ENCODE data around the gene DOC2A. TPM values are rescaled to one million over a fixed set of nuclear protein-coding genes. Genes with fewer than 3 reads are reported as not detected.
"Not testable (repeated sequence)": the region's sequence is repeated elsewhere in the genome, so short reads cannot be mapped to it uniquely, and the experiment has no call there.

DOC2A gene
- total RNA-seq, 1 experiment from 2014 or later: 3.2 TPM

GRCh38 chr16:30041841-30042240, 31.0 kb upstream of the DOC2A start:
- Histone ChIP-seq H3K9me3 (ENCODE audit: control insufficient read depth, insufficient read depth, low read depth, low read length) (no peaks in the 10 kb centered on the region), H3K27me3 (ENCODE audit: control insufficient read depth, insufficient read depth, low read length) (no peaks in the 10 kb centered on the region), H3K4me1 (ENCODE audit: control insufficient read depth, insufficient read depth, low read length) (no peaks in the 10 kb centered on the region), H3K27ac (ENCODE audit: low read length) (no peak overlapping the region), H3K4me3 (ENCODE audit: low read depth in 2 of 2, low read length in 2 of 2) (no peak overlapping the region), H3K36me3 (ENCODE audit: control insufficient read depth, insufficient read depth, low read length) (no peaks in the 10 kb centered on the region)
- no peak for DNase-seq (ENCODE audit: low read depth, low spot score)
- intact Hi-C loops (cut with micrococcal nuclease; ENCODE audit: unreplicated experiment) (no loop called here), in situ Hi-C loops (cut with HindIII; ENCODE audit: low pct_unique_long_range_greater_than_20kb, low sequenced_read_pairs) (no loop called here)
- TF ChIP-seq POLR2AphosphoS5 (IDR thresholded peaks at IDR 0.05; ENCODE audit: low read depth, low read length): no peak
- TF ChIP-seq, protein P1, sequence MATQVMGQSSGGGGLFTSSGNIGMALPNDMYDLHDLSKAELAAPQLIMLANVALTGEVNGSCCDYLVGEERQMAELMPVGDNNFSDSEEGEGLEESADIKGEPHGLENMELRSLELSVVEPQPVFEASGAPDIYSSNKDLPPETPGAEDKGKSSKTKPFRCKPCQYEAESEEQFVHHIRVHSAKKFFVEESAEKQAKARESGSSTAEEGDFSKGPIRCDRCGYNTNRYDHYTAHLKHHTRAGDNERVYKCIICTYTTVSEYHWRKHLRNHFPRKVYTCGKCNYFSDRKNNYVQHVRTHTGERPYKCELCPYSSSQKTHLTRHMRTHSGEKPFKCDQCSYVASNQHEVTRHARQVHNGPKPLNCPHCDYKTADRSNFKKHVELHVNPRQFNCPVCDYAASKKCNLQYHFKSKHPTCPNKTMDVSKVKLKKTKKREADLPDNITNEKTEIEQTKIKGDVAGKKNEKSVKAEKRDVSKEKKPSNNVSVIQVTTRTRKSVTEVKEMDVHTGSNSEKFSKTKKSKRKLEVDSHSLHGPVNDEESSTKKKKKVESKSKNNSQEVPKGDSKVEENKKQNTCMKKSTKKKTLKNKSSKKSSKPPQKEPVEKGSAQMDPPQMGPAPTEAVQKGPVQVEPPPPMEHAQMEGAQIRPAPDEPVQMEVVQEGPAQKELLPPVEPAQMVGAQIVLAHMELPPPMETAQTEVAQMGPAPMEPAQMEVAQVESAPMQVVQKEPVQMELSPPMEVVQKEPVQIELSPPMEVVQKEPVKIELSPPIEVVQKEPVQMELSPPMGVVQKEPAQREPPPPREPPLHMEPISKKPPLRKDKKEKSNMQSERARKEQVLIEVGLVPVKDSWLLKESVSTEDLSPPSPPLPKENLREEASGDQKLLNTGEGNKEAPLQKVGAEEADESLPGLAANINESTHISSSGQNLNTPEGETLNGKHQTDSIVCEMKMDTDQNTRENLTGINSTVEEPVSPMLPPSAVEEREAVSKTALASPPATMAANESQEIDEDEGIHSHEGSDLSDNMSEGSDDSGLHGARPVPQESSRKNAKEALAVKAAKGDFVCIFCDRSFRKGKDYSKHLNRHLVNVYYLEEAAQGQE (IDR thresholded peaks at IDR 0.05; ENCODE audit: insufficient read depth in 1 of 2, low read depth in 2 of 2, low read length in 1 of 2): no peak
- TF ChIP-seq, protein P2, sequence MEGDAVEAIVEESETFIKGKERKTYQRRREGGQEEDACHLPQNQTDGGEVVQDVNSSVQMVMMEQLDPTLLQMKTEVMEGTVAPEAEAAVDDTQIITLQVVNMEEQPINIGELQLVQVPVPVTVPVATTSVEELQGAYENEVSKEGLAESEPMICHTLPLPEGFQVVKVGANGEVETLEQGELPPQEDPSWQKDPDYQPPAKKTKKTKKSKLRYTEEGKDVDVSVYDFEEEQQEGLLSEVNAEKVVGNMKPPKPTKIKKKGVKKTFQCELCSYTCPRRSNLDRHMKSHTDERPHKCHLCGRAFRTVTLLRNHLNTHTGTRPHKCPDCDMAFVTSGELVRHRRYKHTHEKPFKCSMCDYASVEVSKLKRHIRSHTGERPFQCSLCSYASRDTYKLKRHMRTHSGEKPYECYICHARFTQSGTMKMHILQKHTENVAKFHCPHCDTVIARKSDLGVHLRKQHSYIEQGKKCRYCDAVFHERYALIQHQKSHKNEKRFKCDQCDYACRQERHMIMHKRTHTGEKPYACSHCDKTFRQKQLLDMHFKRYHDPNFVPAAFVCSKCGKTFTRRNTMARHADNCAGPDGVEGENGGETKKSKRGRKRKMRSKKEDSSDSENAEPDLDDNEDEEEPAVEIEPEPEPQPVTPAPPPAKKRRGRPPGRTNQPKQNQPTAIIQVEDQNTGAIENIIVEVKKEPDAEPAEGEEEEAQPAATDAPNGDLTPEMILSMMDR (IDR thresholded peaks at IDR 0.05): no peak
- TF ChIP-seq TCF7L2 (IDR thresholded peaks at IDR 0.05; ENCODE audit: low read depth, low read length): no peak
- no peak for TF ChIP-seq SIN3A (IDR thresholded peaks at IDR 0.05; ENCODE audit: borderline replicate concordance, insufficient read depth, low read depth, low read length)
- no peak for ATAC-seq
- ChIA-PET POLR2A (no interaction called here), CTCF (no interaction called here)
- no TSS peak for BruUV-seq (replicated peaks)

DNA sequence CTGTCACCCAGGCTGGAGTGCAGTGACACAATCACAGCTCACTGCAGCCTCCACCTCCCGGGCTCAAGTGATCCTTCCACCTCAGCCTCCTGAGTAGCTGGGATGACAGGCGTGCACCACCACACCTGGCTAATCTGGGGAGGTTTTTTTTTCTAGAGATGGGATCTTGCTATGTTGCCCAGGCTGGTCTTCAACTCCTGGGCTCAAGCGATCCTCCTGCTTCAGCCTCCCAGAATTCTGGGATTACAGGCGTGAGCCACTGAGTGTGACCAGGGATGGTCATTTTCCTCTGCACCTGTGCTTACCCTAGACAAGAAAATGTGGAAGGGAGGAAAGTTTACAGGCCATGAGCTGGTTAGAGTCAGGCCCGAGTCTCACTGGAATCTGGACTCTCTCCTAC, 29.9 kb upstream of the DOC2A start:
- H3K4me3 ChIP-seq (ENCODE audit: low read depth in 2 of 2, low read length in 2 of 2); ATAC-seq; H3K27me3 ChIP-seq (ENCODE audit: control insufficient read depth, insufficient read depth, low read length); H3K9me3 ChIP-seq (ENCODE audit: control insufficient read depth, insufficient read depth, low read depth, low read length); intact Hi-C loops (cut with micrococcal nuclease; ENCODE audit: unreplicated experiment); H3K36me3 ChIP-seq (ENCODE audit: control insufficient read depth, insufficient read depth, low read length); BruUV-seq (replicated peaks); H3K27ac ChIP-seq (ENCODE audit: low read length); DNase-seq (ENCODE audit: low read depth, low spot score); in situ Hi-C loops (cut with HindIII; ENCODE audit: low pct_unique_long_range_greater_than_20kb, low sequenced_read_pairs); H3K4me1 ChIP-seq (ENCODE audit: control insufficient read depth, insufficient read depth, low read length); POLR2A ChIA-PET: not testable (repeated sequence)
- CTCF ChIA-PET: interaction anchor here (0.6 to 0.8 kb wide), 2 partner anchors 8 to 132 kb away, joined by 3 to 10 read pairs; no protein-coding TSS in a partner anchor

DNA sequence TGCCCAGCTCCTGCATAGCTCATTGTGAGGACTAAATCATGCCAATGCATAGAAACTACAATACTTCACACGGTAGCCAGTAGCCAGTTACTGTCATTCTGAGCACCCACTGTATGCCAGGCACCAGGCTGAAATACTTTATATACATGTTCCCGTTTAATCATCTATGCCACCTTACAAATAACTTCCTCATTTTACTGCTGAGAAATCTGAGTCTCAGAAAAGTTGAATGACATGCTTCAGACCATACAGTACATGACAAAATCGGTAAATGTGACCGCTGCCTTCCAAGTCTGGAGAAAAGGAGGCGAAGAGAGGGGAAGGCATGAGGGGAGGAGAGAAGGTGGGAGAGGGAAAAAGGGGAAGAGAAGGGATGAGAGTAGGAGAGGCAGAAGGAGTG, 29.4 kb upstream of the DOC2A start:
- intact Hi-C loops (cut with micrococcal nuclease; ENCODE audit: unreplicated experiment) (no loop called here), in situ Hi-C loops (cut with HindIII; ENCODE audit: low pct_unique_long_range_greater_than_20kb, low sequenced_read_pairs) (no loop called here)
- Histone ChIP-seq H3K27ac (ENCODE audit: low read length) (no peak overlapping the region), H3K4me3 (ENCODE audit: low read depth in 2 of 2, low read length in 2 of 2) (no peak overlapping the region), H3K4me1 (ENCODE audit: control insufficient read depth, insufficient read depth, low read length) (no peaks in the 10 kb centered on the region), H3K36me3 (ENCODE audit: control insufficient read depth, insufficient read depth, low read length) (no peaks in the 10 kb centered on the region), H3K27me3 (ENCODE audit: control insufficient read depth, insufficient read depth, low read length) (no peaks in the 10 kb centered on the region), H3K9me3 (ENCODE audit: control insufficient read depth, insufficient read depth, low read depth, low read length) (no peaks in the 10 kb centered on the region)
- no TSS peak for BruUV-seq (replicated peaks)
- CTCF ChIA-PET: interaction anchor here (0.6 kb wide), 1 partner anchor 213 kb away, joined by 7 read pairs; no protein-coding TSS in a partner anchor
- TF ChIP-seq SIN3A (IDR thresholded peaks at IDR 0.05; ENCODE audit: borderline replicate concordance, insufficient read depth, low read depth, low read length) (no peak), POLR2AphosphoS5 (IDR thresholded peaks at IDR 0.05; ENCODE audit: low read depth, low read length) (no peak), TCF7L2 (IDR thresholded peaks at IDR 0.05; ENCODE audit: low read depth, low read length) (no peak)
- TF ChIP-seq, protein P2 (IDR thresholded peaks at IDR 0.05): no peak
- TF ChIP-seq, protein P1 (IDR thresholded peaks at IDR 0.05; ENCODE audit: insufficient read depth in 1 of 2, low read depth in 2 of 2, low read length in 1 of 2): no peak
- POLR2A ChIA-PET: no interaction called here
- DNase-seq (ENCODE audit: low read depth, low spot score) (no peak), ATAC-seq (no peak)
